Measurements from ENCODE around the gene FZR1.

Gene FZR1

DNA sequence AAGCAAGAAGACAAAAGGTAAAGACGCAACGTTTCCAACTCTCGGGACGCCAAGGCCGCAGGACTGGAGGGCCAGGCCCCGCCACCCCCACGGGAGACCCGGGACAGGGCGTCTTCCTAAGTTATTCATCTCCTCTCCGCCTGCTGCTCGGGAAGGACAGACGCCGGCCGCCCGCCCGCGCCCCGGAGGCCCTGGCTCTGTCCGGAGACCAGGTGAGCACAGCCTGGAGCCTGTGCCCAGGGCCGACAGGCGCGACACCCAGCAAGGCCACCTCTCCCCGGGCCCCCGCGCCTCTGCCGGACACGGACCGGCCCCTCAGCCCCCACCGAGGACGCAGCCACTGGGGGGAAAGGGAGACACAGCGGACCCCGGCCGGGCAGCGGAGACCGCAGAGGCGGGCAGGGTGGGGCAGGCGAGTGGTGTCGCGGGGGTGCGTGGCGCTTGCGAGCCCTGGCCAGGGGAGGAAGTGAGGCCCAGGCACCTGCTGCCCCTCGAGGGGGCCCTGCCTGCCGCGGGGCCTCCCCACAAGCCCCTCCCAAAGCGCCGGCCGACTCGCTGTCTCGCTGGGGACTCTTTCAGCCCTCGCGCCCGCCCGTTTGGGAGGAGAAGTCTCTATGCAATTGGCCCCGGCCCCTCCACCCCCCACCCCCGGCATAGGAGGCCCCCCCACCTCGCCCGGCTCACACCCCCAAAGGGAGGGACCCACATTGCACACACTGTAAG is 43.0 kb upstream of the FZR1 start:
- Histone ChIP-seq H3K27ac (no peak overlapping the region), H3K9ac (ENCODE audit: insufficient read length) (no peak overlapping the region), H3K9me3 (ENCODE audit: low read depth, low read length) (no peaks in the 10 kb centered on the region), H3K4me3 (no peak overlapping the region), H3K36me3 (ENCODE audit: insufficient read depth, low read length) (peaks cover 15% of the 10 kb centered on the region)
- no peak for DNase-seq (ENCODE audit: low read depth, low spot score)
- TF ChIP-seq EZH2 (IDR thresholded peaks at IDR 0.05) (no peak), POLR2AphosphoS5 (IDR thresholded peaks at IDR 0.05; ENCODE audit: borderline replicate concordance, low read depth, low read length) (no peak), FOXP2 (optimal IDR thresholded peaks at IDR 0.05; ENCODE audit: control extremely low read depth, extremely low read length, insufficient read depth) (no peak)

DNA sequence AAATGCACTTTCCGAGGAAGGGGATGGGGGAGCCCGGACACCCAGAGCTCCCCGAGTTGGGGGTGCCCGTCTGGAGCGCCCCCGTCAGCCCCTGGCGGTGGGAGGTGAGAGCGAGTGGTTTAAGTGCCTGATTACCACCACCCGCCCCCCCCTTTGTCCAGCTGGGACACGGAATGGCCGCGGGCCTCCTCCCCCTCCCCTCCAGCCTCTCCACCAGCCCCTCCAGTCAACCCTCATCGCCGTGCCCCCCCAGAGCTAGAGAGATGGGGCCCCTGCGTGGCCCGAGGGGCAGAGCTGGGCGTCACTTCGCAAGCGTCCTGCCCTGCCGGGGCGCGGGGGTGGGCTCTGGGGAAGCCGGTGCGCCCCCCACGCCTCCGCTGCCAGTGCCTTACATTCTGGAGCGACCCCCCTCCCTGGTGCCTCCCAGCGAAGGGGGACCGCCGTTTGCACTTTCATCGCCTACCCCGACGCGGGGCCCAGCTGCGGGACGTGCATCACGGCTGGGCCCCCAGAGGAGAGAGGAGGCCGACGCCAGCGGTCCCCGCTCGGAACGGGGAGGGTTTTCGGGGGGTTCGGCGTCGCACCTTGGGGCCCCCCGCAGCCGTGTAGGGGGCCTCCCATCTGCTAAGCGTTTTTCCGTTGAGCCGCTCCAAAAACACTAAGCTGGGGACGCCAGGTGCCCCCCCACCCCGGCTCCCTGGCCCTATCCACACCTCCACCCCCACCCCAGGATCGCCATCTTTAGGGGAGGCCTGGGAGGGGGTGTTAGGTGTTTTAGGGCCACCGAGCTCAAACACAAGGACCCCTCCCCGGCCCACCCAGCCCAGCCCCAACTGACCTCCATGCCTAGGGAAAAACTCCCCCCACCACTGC is 42.2 kb upstream of the FZR1 start:
- no peak overlapping the region for H3K9ac ChIP-seq (ENCODE audit: insufficient read length)
- TF ChIP-seq EZH2 (IDR thresholded peaks at IDR 0.05) (no peak), POLR2AphosphoS5 (IDR thresholded peaks at IDR 0.05; ENCODE audit: borderline replicate concordance, low read depth, low read length) (no peak), FOXP2 (optimal IDR thresholded peaks at IDR 0.05; ENCODE audit: control extremely low read depth, extremely low read length, insufficient read depth) (no peak)
- H3K27ac ChIP-seq = no peak overlapping the region
- no peaks in the 10 kb centered on the region for H3K9me3 ChIP-seq (ENCODE audit: low read depth, low read length)
- H3K36me3 ChIP-seq (ENCODE audit: insufficient read depth, low read length) = peaks cover 15% of the 10 kb centered on the region
- DNase-seq (ENCODE audit: low read depth, low spot score) = no peak
- no peak overlapping the region for H3K4me3 ChIP-seq

DNA sequence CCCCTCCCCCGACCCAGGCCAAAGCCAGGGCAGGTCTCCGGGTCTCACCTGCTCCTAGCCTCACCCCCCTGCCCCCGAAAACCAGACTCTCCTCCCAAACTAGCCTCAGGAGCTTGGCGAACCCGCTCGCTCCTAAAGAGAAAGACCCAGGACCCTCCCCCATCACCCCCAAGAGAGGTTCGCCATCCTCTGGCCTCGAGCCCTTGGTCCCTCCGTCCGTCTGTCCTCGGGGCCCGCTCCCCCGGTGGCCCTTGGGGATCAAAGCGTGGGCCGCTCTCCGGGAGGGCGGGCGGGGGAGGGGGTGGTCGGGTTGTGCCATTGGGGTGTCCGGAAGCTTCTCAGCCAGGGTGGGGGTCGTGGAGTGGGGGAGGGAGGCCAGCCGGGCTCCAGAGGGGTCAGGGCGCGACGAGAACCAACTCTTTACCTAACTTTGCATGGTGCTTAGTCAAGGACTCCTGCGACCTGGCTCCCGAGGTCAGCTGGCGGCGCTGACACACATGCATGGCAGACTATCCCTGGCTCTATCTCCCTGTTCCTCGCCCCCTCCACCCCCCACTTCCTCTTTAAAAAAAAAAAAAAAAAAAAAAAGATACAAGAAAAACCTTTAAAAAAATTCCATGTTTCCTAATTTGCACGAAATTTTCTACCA is 41.4 kb upstream of the FZR1 start:
- no peak overlapping the region for H3K4me3 ChIP-seq
- H3K9ac ChIP-seq (ENCODE audit: insufficient read length) = no peak overlapping the region
- H3K9me3 ChIP-seq (ENCODE audit: low read depth, low read length) = no peaks in the 10 kb centered on the region
- H3K27ac ChIP-seq = no peak overlapping the region
- DNase-seq (ENCODE audit: low read depth, low spot score) = no peak
- peaks cover 13% of the 10 kb centered on the region for H3K36me3 ChIP-seq (ENCODE audit: insufficient read depth, low read length)
- TF ChIP-seq FOXP2 (optimal IDR thresholded peaks at IDR 0.05; ENCODE audit: control extremely low read depth, extremely low read length, insufficient read depth) (no peak), POLR2AphosphoS5 (IDR thresholded peaks at IDR 0.05; ENCODE audit: borderline replicate concordance, low read depth, low read length) (no peak), EZH2 (IDR thresholded peaks at IDR 0.05) (no peak)

DNA sequence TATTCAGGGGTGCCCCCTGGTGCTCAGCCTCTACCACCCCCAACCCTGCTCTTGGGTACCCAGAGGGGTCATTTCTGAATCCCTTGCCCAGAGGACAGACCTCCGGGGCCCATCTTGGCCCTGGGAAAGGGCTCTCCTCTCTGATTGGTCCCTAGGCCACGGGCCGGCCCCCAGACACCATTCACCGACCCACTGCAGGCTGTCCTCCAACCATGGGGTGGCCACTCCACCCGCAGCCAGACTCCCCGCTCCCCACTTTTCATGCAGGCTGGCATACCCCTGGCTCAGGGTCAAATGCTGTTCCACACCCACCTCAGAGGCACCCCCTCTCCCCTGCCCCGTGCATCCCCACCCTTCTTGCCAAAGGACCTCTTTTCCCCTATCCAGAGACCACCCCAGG is 40.6 kb upstream of the FZR1 start:
- H3K36me3 ChIP-seq (ENCODE audit: insufficient read depth, low read length) = peaks cover 7% of the 10 kb centered on the region
- H3K9ac ChIP-seq (ENCODE audit: insufficient read length) = no peak overlapping the region
- no peaks in the 10 kb centered on the region for H3K9me3 ChIP-seq (ENCODE audit: low read depth, low read length)
- DNase-seq (ENCODE audit: low read depth, low spot score) = no peak
- TF ChIP-seq POLR2AphosphoS5 (IDR thresholded peaks at IDR 0.05; ENCODE audit: borderline replicate concordance, low read depth, low read length) (no peak), EZH2 (IDR thresholded peaks at IDR 0.05) (no peak), FOXP2 (optimal IDR thresholded peaks at IDR 0.05; ENCODE audit: control extremely low read depth, extremely low read length, insufficient read depth) (no peak)
- H3K4me3 ChIP-seq = no peak overlapping the region
- H3K27ac ChIP-seq = no peak overlapping the region

DNA sequence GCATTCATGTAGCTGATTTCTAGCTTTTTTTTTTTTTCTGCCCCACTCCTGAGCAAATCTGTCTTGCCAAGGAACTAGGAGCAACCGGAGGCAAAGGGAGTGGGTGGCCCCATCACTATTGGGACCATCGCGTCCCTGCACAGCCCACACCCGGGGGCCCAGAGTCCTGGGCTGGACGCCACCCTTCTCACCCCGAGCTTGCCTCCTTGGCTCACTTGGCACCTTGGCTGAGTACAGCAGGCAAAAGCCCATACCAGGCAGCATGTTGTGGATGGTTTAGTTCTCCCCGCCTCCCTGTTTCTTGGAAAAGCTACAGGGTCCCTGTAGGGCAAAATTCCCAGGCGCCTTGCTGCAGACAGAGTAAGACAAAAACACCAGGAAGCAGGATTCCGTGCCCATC is 39.5 kb upstream of the FZR1 start:
- DNase-seq (ENCODE audit: low read depth, low spot score) = no peak
- Histone ChIP-seq H3K9me3 (ENCODE audit: low read depth, low read length) (no peaks in the 10 kb centered on the region), H3K36me3 (ENCODE audit: insufficient read depth, low read length) (peaks cover 7% of the 10 kb centered on the region), H3K4me3 (no peak overlapping the region), H3K27ac (no peak overlapping the region), H3K9ac (ENCODE audit: insufficient read length) (no peak overlapping the region)
- TF ChIP-seq POLR2AphosphoS5 (IDR thresholded peaks at IDR 0.05; ENCODE audit: borderline replicate concordance, low read depth, low read length) (no peak), FOXP2 (optimal IDR thresholded peaks at IDR 0.05; ENCODE audit: control extremely low read depth, extremely low read length, insufficient read depth) (no peak), EZH2 (IDR thresholded peaks at IDR 0.05) (no peak)

DNA sequence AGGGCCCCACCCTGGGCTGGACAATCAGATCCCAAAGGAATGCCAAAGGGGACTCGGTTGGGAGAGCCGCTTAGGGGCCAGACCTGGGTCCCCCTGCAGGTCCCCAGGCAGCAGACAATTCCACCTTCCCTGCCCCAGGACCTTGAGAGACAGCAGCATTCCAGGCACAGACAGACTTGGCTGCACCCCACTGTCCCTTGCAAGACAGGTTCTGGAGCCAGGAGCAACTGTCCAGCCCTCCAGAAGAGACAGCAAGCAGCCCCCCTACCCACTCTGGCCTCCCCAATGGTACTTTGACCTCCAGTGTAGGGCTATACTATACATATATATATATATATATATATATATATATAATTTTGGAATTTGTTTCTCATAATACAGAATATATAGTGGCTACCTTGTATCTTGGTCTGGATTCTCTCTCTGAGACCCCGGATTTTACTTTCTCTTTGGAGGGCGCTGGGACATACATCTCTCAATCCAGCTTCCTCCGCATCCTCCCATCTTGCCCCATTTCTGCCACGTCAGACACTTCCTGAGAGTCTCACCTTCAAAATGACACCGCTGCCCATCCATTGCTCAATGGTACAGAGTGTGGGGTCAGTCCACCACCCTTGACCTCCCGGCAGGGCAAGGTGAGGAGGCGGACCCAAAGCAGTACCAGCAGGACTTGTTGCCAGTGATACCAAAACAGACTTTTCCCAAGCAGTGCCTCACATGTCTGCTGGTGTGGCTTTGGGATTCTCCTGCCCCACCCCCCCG is 38.5 kb upstream of the FZR1 start:
- Histone ChIP-seq H3K36me3 (ENCODE audit: insufficient read depth, low read length) (peaks cover 4% of the 10 kb centered on the region), H3K4me3 (no peak overlapping the region), H3K9ac (ENCODE audit: insufficient read length) (no peak overlapping the region), H3K9me3 (ENCODE audit: low read depth, low read length) (no peaks in the 10 kb centered on the region), H3K27ac (no peak overlapping the region)
- TF ChIP-seq POLR2AphosphoS5 (IDR thresholded peaks at IDR 0.05; ENCODE audit: borderline replicate concordance, low read depth, low read length) = no peak
- TF ChIP-seq EZH2 (IDR thresholded peaks at IDR 0.05) = no peak
- DNase-seq (ENCODE audit: low read depth, low spot score) = no peak

DNA sequence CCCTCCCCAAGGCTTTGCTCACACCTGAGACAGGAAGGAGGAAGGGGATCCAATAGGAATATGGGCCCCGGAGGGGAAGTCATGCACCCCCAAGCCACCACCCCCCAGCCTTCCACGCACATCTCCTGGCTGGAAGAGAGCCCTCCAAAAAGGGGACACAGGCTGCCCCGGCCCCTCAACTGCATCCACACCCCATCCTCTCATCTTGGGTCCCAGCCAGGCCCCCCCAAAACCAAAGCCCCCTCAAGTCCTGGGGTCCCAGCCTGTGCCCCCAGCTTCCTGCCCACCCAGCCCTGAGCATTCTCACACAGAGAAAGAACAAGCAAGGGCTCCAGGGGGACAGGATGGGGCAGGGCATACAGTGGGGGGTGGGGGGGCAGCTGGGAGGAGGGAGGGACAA is 37.9 kb upstream of the FZR1 start:
- H3K4me3 ChIP-seq = no peak overlapping the region
- TF ChIP-seq EZH2 (IDR thresholded peaks at IDR 0.05) (no peak), POLR2AphosphoS5 (IDR thresholded peaks at IDR 0.05; ENCODE audit: borderline replicate concordance, low read depth, low read length) (no peak), FOXP2 (optimal IDR thresholded peaks at IDR 0.05; ENCODE audit: control extremely low read depth, extremely low read length, insufficient read depth) (no peak)
- H3K9me3 ChIP-seq (ENCODE audit: low read depth, low read length) = no peaks in the 10 kb centered on the region
- H3K9ac ChIP-seq (ENCODE audit: insufficient read length) = no peak overlapping the region
- no peak overlapping the region for H3K27ac ChIP-seq
- no peak for DNase-seq (ENCODE audit: low read depth, low spot score)
- H3K36me3 ChIP-seq (ENCODE audit: insufficient read depth, low read length) = no peaks in the 10 kb centered on the region; the same call in 1 of the 2 replicates
